ENCODE results near the gene TNFRSF1B. TPM values are rescaled to one million over a fixed set of nuclear protein-coding genes. Genes with fewer than 3 reads are reported as not detected.

Gene TNFRSF1B
- polyA plus RNA-seq, 4 donors: 6.3 to 8.6 (median 6.5) TPM

- no peak for DNase-seq (ENCODE audit: low read depth in 4 of 4, low spot score in 3 of 4)
Observed at GRCh38 chr1:12141163-12141850, 25.5 kb upstream of the TNFRSF1B start.

GRCh38 chr1:12142141-12142823 lies 24.5 kb upstream of the TNFRSF1B start:
- no peak for DNase-seq (ENCODE audit: low read depth in 4 of 4, low spot score in 3 of 4)

- DNase-seq (ENCODE audit: low read depth in 4 of 4, low spot score in 3 of 4): no peak
Observed at GRCh38 chr1:12142891-12143630, 23.7 kb upstream of the TNFRSF1B start.

- DNase-seq (ENCODE audit: low read depth in 4 of 4, low spot score in 3 of 4): no peak
Observed at GRCh38 chr1:12143631-12144155, 23.1 kb upstream of the TNFRSF1B start.

- no peak for DNase-seq (ENCODE audit: low read depth in 4 of 4, low spot score in 3 of 4)
Observed at GRCh38 chr1:12144236-12144635, 22.6 kb upstream of the TNFRSF1B start.

- DNase-seq (ENCODE audit: low read depth in 4 of 4, low spot score in 3 of 4): no peak
Observed at GRCh38 chr1:12144969-12145368, 21.8 kb upstream of the TNFRSF1B start.

- DNase-seq (ENCODE audit: low read depth in 4 of 4, low spot score in 3 of 4): no peak
Observed at GRCh38 chr1:12145616-12146342, 21.0 kb upstream of the TNFRSF1B start.

GRCh38 chr1:12146343-12147112 lies 20.3 kb upstream of the TNFRSF1B start:
- DNase-seq (ENCODE audit: low read depth in 4 of 4, low spot score in 3 of 4): no peak

- DNase-seq (ENCODE audit: low read depth in 4 of 4, low spot score in 3 of 4): no peak
Observed at GRCh38 chr1:12147201-12147701, 19.5 kb upstream of the TNFRSF1B start.

GRCh38 chr1:12148160-12148957 lies 18.4 kb upstream of the TNFRSF1B start:
- DNase-seq (ENCODE audit: low read depth in 4 of 4, low spot score in 3 of 4): no peak

GRCh38 chr1:12148958-12149790 lies 17.6 kb upstream of the TNFRSF1B start:
- DNase-seq (ENCODE audit: low read depth in 4 of 4, low spot score in 3 of 4): no peak

- no peak for DNase-seq (ENCODE audit: low read depth in 4 of 4, low spot score in 3 of 4)
Observed at GRCh38 chr1:12149791-12150175, 17.0 kb upstream of the TNFRSF1B start.

- DNase-seq (ENCODE audit: low read depth in 4 of 4, low spot score in 3 of 4): no peak
Observed at GRCh38 chr1:12150456-12151200, 16.2 kb upstream of the TNFRSF1B start.

GRCh38 chr1:12151465-12151864 lies 15.3 kb upstream of the TNFRSF1B start:
- DNase-seq (ENCODE audit: low read depth in 4 of 4, low spot score in 3 of 4): no peak

GRCh38 chr1:12152113-12152891 lies 14.5 kb upstream of the TNFRSF1B start:
- DNase-seq (ENCODE audit: low read depth in 4 of 4, low spot score in 3 of 4): no peak

- DNase-seq (ENCODE audit: low read depth in 4 of 4, low spot score in 3 of 4): no peak
Observed at GRCh38 chr1:12153181-12153785, 13.5 kb upstream of the TNFRSF1B start.
